Right atrium auricular region (tissue), 2 donors: ENCODE data around the gene ASIC2. TPM values are rescaled to one million over a fixed set of nuclear protein-coding genes. Genes with fewer than 3 reads are reported as not detected.

Experiments
- DNase-seq: peaks from one replicate; pipeline ENCODE4 v3.0.0-alpha.2; 2019; ENCODE audit warnings: low spot score
- H3K27ac ChIP-seq, 2 donors: fragments of 200-600 bp; sonication (generic); 1 replicate in 1 of 2; 2 replicates in 1 of 2; pipeline ENCODE4 v1.5.1; 2016 to 2019
- H3K27me3 ChIP-seq, 2 donors: fragments of 200-600 bp; sonication (generic); one replicate each; pipeline versions ENCODE4 v1.5.1 to v1.6.0; 2017 to 2019
- H3K36me3 ChIP-seq: fragments of 200-600 bp; sonication (generic); one replicate; pipeline ENCODE4 v1.5.1; 2016
- H3K4me1 ChIP-seq, 2 donors: fragments of 200-600 bp; sonication (generic); one replicate each; pipeline versions ENCODE4 v1.5.1 to v1.6.0; 2017 to 2019
- H3K4me3 ChIP-seq, 2 donors: fragments of 200-600 bp; sonication (generic); 1 replicate in 1 of 2; 2 replicates in 1 of 2; pipeline ENCODE4 v1.5.1; 2017 to 2019; ENCODE audit warnings: mild to moderate bottlenecking in 1 of 2, moderate library complexity in 1 of 2
- H3K9me3 ChIP-seq, 2 donors: fragments of 200-600 bp; sonication (generic); one replicate each; pipeline ENCODE4 v1.5.1; 2019
- CTCF ChIP-seq, 2 donors: fragments of 200-600 bp; sonication (generic); IDR thresholded peaks; one replicate each; pipeline ENCODE4 v1.5.1; 2019; ENCODE audit warnings: antibody characterized with exemption in 2 of 2
- total RNA-seq, 2 donors: library from RNA; depleted of rRNA; stranded (reverse); fragments of >200 nt; gene quantifications; one replicate each; pipeline ENCODE4 v1.1.0, GENCODE V29; 2016

ASIC2 gene
- total RNA-seq, 2 donors from 2014 or later, result 0.75 TPM; not detected in 1

GRCh38 chr17:33009636-33010035 lies 283.5 kb downstream of the ASIC2 start:
- no peaks in the 10 kb centered on the region for H3K9me3 ChIP-seq
- no peak overlapping the region for H3K27ac ChIP-seq
- DNase-seq, result no peak
- no peaks in the 10 kb centered on the region for H3K36me3 ChIP-seq
- no peak for TF ChIP-seq CTCF (IDR thresholded peaks at IDR 0.05)
- H3K4me3 ChIP-seq, result no peak overlapping the region
- no peaks in the 10 kb centered on the region for H3K27me3 ChIP-seq
- no peaks in the 10 kb centered on the region for H3K4me1 ChIP-seq

GRCh38 chr17:33007186-33007585 lies 285.9 kb downstream of the ASIC2 start:
- Histone ChIP-seq H3K9me3 (no peaks in the 10 kb centered on the region), H3K4me1 (no peaks in the 10 kb centered on the region), H3K27me3 (no peaks in the 10 kb centered on the region), H3K27ac (no peak overlapping the region), H3K4me3 (no peak overlapping the region), H3K36me3 (no peaks in the 10 kb centered on the region)
- DNase-seq, result no peak
- TF ChIP-seq CTCF (IDR thresholded peaks at IDR 0.05), result no peak

GRCh38 chr17:33002246-33002645 lies 290.8 kb downstream of the ASIC2 start:
- Histone ChIP-seq H3K9me3 (no peaks in the 10 kb centered on the region), H3K27me3 (no peaks in the 10 kb centered on the region), H3K36me3 (no peaks in the 10 kb centered on the region), H3K4me1 (no peaks in the 10 kb centered on the region), H3K4me3 (no peak overlapping the region), H3K27ac (no peak overlapping the region)
- no peak for DNase-seq
- TF ChIP-seq CTCF (IDR thresholded peaks at IDR 0.05), result no peak

GRCh38 chr17:32998887-32999228 lies 294.2 kb downstream of the ASIC2 start:
- Histone ChIP-seq H3K4me1 (no peaks in the 10 kb centered on the region), H3K36me3 (no peaks in the 10 kb centered on the region), H3K27ac (no peak overlapping the region), H3K27me3 (no peaks in the 10 kb centered on the region), H3K9me3 (no peaks in the 10 kb centered on the region), H3K4me3 (no peak overlapping the region)
- DNase-seq, result no peak
- TF ChIP-seq CTCF (IDR thresholded peaks at IDR 0.05), result no peak

- DNase-seq, result peak; percentile 80
- H3K27me3 ChIP-seq, result no peaks in the 10 kb centered on the region
- no peak overlapping the region for H3K4me3 ChIP-seq
- H3K4me1 ChIP-seq, result no peaks in the 10 kb centered on the region
- H3K36me3 ChIP-seq, result no peaks in the 10 kb centered on the region
- no peaks in the 10 kb centered on the region for H3K9me3 ChIP-seq
- TF ChIP-seq CTCF (IDR thresholded peaks at IDR 0.05), result peak; percentile 80 to 93
- no peak overlapping the region for H3K27ac ChIP-seq
Measured at GRCh38 chr17:32998111-32998886, 294.8 kb downstream of the ASIC2 start.
